Putamen (tissue), 1 donor: ENCODE measurements around the gene SDHD.

Experiments used
- DNase-seq: peaks from one replicate; pipeline ENCODE4 v3.0.0-alpha.2; 2016; ENCODE audit warnings: low spot score

Gene SDHD

DNA sequence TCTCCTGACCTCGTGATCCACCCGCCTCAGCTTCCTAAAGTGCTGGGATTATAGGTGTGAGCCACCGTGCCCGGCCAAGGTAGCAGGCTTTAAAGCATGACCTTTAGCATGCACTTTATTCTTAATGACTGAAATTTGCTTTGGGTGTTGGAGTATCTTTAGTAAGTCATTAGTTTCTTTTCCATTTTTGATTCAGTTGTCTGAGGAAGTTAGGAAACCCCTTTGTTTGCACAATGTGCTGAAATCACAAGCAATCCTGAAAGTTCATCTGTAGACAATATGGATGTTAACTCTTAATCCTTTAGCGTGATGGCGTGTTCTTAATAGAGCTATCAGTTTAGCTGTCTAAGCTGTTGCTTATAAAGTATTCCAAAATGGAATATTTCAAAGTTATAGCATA, 16.8 kb downstream of the SDHD start:
- no peak for DNase-seq

DNA sequence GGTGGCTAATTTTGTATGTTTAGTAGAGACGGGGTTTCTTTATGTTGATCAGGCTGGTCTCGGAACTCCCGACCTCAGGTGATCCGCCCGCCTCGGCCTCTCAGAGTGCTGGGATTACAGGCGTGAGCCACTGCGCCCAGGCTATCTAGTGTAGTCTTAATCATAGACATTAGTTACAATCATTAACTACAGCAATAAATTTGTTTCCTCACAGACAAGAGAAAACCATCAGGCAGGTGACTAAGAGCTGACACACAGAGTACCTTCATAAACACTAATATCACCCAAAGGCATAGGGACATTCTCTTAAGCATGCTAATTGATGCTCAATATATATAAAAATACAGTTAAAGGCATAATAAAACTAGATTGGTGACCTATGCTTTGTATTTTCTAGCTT, 19.4 kb downstream of the SDHD start:
- DNase-seq = no peak

DNA sequence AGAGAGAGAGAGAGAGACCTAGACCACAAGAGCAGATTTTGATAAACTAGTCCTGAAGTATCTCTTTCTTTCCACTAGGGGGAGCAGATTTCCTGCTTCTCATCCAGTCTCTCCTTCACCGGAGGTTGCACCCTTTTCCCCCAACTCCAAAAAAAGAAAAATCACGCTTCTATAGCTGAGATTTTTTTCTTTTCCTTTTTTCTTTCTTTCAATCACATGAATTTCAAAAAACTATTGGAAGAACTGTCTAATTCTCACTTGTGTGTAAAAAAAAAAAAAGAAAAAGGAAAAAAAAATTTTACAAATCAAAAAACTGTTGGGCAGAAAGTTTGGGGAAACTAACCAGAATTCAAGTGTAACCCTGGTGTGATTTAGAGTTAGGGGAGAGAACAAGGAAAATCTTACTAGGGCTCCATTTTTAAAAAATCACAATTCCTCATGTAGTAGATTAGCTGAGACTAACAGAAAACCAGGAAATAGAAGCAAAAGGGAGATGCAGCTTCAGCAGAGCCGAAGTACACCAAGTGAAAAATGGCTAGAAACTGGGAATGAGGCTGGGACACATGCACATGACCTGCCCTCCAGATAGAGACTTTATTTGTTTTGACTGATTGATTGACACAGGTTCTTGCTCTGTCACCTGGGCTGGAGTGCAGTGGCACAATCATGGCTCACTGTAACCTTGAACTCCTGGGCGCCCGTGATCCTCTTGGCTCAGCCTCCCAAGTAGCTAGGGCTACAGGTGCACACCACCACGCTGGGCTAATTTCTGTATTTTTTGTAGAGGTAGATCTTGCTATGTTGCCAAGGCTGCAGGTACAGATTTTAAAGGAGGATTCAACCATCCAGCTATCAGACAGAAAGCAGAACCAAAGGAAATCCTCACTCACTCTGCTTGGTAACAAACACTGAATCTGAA, 27.1 kb downstream of the SDHD start:
- DNase-seq = peak; percentile 67

DNA sequence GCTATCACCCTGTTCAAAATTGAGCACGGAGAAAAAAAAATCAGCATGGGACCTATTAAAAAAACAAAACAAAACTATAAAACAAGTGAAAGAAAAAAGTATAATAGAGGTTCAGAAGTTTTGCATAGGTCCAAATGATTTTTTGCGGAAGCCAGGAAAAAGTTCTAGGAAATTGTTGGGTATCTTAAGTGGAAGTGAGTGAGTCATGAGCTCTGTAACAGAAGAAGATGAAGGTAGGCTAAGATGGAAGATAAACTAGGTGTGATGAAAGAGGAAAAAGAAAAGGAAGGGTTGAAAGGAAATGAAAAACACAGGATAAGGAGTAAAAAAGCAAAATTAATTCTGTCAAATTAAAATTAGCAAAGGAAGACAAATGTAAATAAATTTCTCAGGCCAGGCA, 27.8 kb downstream of the SDHD start:
- DNase-seq = no peak

DNA sequence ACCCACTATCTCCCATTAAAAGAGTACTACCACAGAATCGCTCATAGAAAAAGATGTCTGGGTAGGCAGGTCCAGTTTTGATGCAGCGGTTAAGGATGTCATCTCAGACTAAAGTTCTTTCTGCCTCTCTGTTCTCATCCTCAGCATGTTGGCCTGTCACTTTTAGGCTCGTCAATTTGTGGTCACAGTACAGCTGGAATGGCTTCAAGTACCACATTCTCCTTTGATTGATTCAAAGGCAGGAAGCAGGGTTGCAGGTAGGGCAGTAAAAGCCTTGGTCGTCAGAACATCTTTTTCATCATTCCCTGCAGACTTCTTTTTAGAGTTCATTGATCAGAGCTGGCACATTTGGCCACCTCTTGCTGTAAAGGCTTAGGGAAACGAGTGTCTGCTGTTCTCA, 28.7 kb downstream of the SDHD start:
- DNase-seq = no peak

DNA sequence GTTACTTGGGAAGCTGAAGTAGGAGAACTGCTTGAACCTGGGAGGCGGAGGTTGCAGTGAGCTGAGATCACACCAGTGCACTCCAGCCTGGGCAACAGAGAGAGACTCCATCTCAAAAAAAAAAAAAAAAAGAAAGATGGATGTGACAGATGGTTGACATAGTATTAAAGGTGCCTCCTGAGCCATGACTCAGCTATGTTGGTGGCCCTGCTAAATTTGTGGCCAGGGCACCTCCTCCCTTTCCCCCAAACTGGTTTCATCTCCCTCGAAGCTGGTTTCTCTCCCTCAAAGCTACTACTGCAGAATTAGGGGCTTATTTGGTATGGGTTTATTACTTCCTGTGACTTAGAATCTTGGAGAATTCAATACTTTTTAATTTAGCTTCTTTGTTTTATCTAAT, 31.5 kb downstream of the SDHD start:
- no peak for DNase-seq

DNA sequence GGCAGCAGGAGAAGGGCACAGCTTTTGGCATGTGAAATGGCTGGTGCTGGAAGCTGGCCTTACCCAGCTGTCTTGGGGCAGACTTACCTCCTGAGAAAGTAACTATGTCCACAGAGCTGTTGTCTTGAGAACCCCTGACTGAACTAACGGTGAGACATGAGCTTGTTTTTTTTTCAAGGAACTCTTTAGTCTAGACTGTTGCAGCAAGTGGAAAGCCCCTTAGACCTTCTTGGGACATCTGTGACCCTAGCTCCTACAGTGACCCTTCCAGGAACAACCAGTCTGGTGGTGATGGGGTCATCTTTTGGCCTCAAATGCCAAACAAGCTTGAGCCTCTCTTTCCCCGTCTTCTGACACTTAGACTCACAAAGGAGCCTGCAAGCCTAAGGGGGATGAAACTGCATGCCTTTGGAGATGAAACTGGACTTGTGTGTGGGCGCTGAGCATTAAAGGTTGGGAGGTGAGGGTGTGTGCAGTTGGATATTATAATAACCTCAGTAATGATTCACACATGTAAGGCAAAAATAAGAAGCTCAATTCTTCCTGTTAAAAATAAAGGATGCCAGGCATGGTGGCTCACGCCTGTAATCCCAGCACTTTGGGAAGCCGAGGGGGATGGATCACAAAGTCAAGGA, 35.4 kb downstream of the SDHD start:
- DNase-seq = no peak

DNA sequence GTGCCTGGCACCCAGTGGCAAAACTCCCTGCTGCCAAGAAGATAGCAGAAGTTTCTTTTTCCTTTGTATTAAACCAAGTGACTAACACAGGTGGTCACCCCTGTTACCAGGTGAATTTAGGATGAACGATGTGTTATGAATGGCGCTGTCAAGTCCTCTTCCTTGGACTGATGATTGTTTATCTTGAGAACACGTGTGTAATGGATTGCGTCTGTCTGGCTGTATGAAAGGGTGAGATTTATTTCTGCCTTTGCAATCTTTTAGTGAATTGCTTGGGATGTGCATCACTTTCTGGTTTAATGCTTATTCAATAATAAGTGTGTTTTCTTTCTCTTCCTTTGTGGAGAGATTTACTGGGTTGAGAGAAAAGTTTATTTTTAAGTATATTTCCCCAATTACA, 36.5 kb downstream of the SDHD start:
- no peak for DNase-seq

DNA sequence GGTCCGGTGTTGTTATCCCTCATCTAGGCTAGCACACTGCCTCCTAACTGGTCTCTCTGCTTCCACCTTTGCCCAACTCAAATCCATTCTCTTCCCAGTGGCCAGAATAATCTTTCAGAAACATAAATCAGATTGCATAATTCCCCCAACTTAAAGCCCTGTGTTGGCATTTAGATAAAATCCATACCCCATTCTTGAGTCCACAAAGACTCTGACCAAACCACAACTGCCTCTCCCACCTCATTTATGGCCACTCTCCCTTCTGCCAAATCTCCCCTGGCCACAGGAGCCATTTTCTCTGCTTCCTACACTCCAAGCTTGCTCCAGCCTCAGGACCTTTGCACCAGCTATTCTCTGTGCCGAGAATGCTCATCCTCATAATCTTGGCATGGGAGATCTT, 40.4 kb downstream of the SDHD start:
- DNase-seq = no peak

DNA sequence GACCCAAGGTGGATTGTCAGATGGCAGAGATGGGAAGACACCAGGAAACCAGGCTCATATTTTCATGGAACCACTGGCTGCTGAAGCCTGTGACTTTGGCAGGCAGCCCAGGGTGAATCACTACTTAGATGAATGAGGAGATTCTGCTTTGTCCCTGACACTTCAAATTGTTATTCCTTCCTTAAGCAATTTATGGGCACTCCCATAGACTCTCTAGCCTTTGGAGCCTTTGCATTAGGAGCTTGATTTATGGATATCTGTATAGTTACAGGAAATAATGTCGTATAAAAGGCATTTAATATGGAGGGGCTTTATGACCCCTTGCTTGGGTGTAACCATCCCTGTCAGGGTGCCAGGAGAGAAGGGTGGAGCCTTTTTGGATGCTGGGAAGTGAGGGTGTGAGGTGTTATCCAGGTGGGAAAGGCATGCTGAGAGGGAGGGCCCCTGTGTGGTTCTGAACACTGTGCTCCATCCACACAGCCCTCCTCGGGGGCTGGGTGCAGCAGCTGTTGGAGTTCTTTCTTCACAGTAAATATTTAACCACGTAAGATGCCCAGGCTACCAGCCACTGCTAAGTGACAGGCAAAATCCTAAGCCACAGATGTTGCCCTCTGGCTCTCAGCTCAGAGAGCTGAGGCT, 41.9 kb downstream of the SDHD start:
- DNase-seq = peak; percentile 39

DNA sequence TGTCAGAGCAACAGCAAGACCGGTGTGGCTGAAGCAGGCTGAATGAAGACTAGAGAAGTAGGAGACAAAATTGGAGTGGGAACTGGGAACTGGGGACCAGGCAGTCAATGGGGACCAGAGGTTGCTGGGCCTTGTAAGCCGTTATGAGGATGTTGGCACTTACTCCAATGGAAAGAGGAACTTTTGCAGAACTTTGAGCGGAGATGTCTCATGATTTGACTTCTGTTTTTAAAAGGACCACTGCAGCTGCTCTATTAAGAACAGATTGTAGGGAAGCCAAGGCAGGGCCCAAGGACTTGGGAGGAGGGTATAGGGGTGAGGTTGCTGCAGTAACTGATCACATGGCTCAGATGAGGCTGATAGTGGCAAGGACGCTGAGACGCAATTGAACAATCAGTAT, 43.0 kb downstream of the SDHD start:
- DNase-seq = peak; percentile 64

DNA sequence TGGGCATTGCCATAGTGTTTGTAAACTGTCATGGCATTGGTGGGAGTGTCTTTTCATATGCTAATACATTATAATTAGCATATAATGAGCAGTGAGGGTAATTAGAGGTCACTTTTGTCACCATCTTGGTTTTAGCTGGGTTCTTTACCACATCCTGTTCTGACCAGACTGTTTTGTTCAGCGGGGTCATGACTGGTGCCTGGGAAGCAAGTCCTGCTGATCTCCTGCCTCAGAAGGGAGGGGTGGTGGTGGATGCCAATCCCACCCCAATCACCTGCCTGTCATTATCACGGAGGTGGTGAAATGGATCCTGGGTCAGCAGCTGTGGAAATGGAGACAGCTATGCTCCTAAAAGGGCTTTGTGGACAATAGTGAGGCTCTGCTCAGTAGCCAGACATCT, 46.1 kb downstream of the SDHD start:
- DNase-seq = no peak

DNA sequence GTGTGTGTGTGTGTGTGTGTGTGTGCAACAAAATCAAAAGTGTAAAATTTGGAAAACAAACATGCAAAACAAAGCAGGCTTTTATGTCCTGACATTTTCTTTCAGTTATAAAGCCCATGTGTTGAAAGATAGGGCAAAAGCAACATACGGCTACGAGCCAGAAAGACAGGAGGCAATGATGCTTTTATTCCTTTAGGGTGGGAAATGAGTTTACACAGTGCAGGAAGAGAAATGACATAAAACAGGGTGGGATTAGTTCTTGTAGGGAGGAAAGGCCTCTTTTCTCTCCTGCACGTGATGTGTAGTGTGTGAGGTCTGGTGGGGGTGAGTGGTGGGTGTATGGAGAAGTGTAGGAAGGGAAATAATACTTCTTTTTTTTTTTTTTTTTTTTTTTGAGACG, 47.8 kb downstream of the SDHD start:
- DNase-seq = no peak

DNA sequence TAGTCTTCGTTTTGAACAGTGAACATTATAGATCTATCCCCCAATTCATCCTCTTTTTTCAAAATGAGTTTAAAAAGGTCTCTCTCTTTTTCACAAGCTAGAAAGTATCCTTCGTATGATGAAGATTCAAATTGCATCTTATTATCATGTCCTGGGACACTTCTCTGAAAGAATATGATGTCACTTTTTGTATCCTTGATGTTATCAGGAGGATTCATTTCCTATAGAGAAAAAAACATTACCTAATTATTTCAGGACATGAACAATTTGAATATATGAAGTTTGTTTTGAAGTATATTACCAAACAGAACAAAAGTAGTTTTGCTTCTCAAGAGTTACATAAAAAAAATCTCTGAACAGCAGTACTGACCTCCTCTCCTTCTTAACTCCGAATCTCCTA, 56.9 kb downstream of the SDHD start:
- DNase-seq = no peak
